Progenitor cell of endocrine pancreas (in vitro differentiated cells): ENCODE data around the gene ACSS2. TPM values are rescaled to one million over a fixed set of nuclear protein-coding genes. Genes with fewer than 3 reads are reported as not detected.

Experiments
- DNase-seq: peaks from one replicate; pipeline ENCODE4 v3.0.0; 2021; ENCODE audit warnings: low spot score; ENCODE audit not compliant: unreplicated experiment
- H3K27ac Mint-ChIP-seq: 2 replicates; pipeline ENCODE4 v1.8.0; 2021; ENCODE audit warnings: mild to moderate bottlenecking, moderate library complexity, mixed read lengths
- H3K27me3 Mint-ChIP-seq: 2 replicates; pipeline ENCODE4 v1.8.0; 2021; ENCODE audit warnings: mixed read lengths
- H3K36me3 Mint-ChIP-seq: 2 replicates; pipeline ENCODE4 v1.8.0; 2022; ENCODE audit warnings: mixed read lengths; ENCODE audit not compliant: insufficient read depth
- H3K4me1 Mint-ChIP-seq: 2 replicates; pipeline ENCODE4 v1.8.0; 2021; ENCODE audit warnings: low read depth, mixed read lengths
- H3K4me3 Mint-ChIP-seq: 2 replicates; pipeline ENCODE4 v1.8.0; 2021; ENCODE audit warnings: low read depth, mild to moderate bottlenecking, moderate library complexity, mixed read lengths
- H3K9me3 Mint-ChIP-seq: 2 replicates; pipeline ENCODE4 v1.8.0; 2021; ENCODE audit warnings: low read depth, mixed read lengths
- total RNA-seq: library from RNA; stranded (reverse); gene quantifications from 2 replicates; pipeline ENCODE4 v1.2.1, GENCODE V29; 2021
- TF ChIP-seq, protein P1 (sequence below): fragments of 200-600 bp; sonication (generic); IDR thresholded peaks from one replicate; pipeline ENCODE4 v1.5.0; 2021; ENCODE audit warnings: antibody characterized with exemption, mild to moderate bottlenecking; ENCODE audit not compliant: unreplicated experiment

ACSS2 gene
- total RNA-seq, 1 donor from 2014 or later = 31.3 TPM

DNA sequence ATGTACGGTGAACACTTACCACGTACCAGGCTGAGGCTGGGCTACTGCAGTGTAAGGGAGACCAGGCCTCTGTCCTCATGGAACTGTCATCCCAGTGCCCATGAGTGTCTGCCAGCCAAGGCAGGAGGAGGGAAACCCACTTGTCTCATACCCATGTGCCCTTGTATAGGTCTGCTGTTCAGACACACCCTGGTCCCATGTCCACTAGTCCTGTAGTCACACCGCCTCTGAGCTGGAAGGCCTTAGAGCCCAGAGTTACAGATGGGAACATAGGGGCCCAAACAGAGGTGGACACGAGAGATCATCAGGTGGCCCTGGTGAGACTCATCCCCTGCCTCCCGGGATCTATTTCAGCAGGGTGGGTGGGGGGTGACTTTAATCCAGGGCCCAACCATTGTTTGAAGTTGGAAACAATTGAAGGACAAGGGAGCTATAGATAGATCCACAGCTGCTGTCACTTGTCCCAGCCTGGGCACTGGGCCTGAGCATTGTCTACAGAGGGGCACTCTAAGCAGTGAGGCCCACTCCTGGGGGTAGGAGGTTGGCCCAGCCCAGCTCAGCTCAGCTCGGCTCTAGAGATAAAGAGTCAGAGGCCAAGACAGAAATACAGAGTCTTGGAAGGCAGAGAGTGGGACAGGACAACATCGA is 93.9 kb downstream of the ACSS2 start:
- H3K9me3 Mint-ChIP-seq = no peaks in the 10 kb centered on the region
- no peak for DNase-seq
- TF ChIP-seq, protein P1, sequence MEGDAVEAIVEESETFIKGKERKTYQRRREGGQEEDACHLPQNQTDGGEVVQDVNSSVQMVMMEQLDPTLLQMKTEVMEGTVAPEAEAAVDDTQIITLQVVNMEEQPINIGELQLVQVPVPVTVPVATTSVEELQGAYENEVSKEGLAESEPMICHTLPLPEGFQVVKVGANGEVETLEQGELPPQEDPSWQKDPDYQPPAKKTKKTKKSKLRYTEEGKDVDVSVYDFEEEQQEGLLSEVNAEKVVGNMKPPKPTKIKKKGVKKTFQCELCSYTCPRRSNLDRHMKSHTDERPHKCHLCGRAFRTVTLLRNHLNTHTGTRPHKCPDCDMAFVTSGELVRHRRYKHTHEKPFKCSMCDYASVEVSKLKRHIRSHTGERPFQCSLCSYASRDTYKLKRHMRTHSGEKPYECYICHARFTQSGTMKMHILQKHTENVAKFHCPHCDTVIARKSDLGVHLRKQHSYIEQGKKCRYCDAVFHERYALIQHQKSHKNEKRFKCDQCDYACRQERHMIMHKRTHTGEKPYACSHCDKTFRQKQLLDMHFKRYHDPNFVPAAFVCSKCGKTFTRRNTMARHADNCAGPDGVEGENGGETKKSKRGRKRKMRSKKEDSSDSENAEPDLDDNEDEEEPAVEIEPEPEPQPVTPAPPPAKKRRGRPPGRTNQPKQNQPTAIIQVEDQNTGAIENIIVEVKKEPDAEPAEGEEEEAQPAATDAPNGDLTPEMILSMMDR = no peak
- no peak overlapping the region for H3K27ac Mint-ChIP-seq
- H3K4me3 Mint-ChIP-seq = no peak overlapping the region
- H3K36me3 Mint-ChIP-seq = no peaks in the 10 kb centered on the region
- no peaks in the 10 kb centered on the region for H3K4me1 Mint-ChIP-seq
- H3K27me3 Mint-ChIP-seq = peaks cover 15% of the 10 kb centered on the region

DNA sequence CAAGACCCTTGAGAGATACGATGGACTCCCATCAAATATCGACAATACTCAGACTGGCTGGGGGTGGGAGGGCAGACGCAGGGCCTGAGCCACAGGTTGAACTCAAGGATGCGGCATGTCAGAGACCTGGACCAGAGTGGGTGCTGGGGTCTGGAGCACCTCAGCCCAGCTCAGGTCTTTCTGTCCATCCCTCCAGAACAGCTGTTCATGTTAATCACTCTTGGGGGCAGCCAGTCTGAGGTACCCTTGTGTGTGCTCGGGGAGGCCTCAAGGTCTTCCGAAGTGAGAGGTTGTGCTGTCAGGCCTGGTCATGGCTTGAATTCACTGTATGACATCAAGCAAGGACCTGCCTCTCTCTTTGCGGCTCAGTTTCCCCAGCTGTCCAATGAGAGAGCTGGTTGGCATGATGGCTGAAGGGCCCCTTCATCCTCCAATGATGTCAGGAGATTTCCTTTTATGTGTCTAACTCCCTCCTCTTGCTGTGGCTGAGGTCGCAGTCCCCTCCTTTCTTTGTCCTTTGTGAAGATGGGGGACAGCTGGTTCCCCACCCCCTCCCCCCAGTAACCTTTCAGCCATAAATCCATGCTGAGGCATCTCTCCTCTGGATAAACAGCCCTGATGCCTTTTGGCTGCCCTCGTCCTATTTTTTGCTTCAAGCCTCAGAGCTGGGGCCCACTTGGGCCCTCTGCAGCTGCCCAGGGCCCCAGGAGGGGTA is 94.6 kb downstream of the ACSS2 start:
- no peaks in the 10 kb centered on the region for H3K36me3 Mint-ChIP-seq
- H3K4me3 Mint-ChIP-seq = no peak overlapping the region

DNA sequence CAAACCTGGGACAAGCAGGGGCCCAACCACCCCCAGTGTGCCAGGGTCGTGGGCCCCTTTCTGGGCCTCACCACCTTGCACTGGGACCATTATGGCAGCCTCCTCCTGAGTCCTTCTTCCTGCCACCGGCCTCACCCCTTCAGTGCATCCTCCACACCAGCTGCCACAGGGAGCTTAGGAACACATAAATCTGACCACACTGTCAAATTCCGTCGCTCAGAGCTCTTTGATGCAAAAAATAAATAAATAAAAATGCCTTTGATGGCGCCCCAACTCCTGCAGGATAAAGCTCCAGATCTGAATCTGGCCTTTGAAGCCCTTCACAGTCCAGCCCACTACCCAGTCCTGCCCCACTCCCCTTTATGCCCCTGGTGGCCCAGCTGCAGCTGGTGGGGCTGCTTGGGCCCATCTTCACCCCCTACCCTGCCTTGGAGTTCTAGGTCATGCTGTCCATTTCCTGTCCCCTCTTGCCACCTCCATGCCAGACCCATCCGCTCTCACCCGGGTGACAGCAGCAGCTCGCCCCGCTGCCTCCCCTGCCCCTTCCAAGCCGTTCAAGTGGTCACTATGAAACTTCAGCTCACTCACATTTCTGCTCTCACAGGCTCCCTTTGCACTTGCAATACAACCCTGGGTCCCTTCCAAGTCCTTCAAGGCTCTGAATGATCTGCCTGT is 95.3 kb downstream of the ACSS2 start:
- Mint-ChIP-seq H3K4me1 (no peaks in the 10 kb centered on the region), H3K4me3 (no peak overlapping the region), H3K36me3 (no peaks in the 10 kb centered on the region), H3K27ac (peak overlapping the region; percentile 1), H3K27me3 (peaks cover 21% of the 10 kb centered on the region), H3K9me3 (no peaks in the 10 kb centered on the region)
- TF ChIP-seq, protein P1 = no peak
- DNase-seq = no peak

More for the DNA sequence above, 94.6 kb downstream of the ACSS2 start:
- Mint-ChIP-seq H3K27ac (no peak overlapping the region), H3K4me1 (no peaks in the 10 kb centered on the region), H3K9me3 (no peaks in the 10 kb centered on the region), H3K27me3 (peaks cover 17% of the 10 kb centered on the region)
- no peak for DNase-seq
- TF ChIP-seq, protein P1 = no peak

DNA sequence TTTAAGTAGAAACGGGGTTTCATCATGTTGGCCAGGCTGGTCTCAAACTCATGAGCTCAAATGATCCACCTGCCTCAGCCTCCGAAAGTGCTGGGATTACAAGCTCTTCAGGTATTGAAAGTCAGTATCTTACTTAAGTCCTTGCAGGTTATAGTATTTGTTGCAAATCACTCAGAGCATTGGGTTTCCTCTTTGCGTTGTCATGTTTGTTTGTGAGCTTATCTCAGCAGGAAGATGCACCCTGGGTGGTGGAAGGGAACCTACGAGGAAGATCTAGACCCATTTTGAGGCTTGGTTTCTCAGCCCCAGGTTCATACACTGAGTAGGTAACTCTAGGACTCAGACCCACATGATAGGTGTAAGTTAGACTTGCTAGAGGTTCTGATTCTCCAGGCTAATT is 97.8 kb downstream of the ACSS2 start:
- Mint-ChIP-seq H3K36me3 (no peaks in the 10 kb centered on the region), H3K4me3 (no peak overlapping the region), H3K9me3 (no peaks in the 10 kb centered on the region), H3K27me3 (peaks cover 30% of the 10 kb centered on the region), H3K4me1 (no peaks in the 10 kb centered on the region), H3K27ac (no peak overlapping the region)
- TF ChIP-seq, protein P1 = no peak
- no peak for DNase-seq

DNA sequence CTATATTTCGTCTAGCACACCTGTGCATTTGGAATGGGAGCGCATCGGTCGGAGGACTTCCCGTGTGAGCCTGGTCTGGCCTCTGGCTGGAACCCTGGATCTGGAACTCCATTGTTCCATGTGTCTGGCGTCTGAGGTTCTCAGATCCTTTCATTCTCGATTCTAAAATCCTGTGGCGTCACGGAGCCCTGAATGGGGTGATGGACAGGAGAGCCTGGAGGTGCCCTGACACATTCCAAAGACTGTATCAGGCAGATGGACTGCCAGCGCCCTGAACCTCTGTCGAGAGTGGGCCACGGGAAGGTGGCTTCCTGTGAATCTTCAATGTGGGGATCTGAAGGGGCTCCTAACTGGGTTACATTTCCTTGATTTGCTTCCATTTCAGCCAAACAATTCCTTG is 99.9 kb downstream of the ACSS2 start:
- Mint-ChIP-seq H3K36me3 (no peaks in the 10 kb centered on the region), H3K27me3 (peaks cover 30% of the 10 kb centered on the region), H3K27ac (no peak overlapping the region), H3K4me3 (no peak overlapping the region), H3K9me3 (no peaks in the 10 kb centered on the region), H3K4me1 (no peaks in the 10 kb centered on the region)
- DNase-seq = no peak
- TF ChIP-seq, protein P1 = no peak
